ENCODE measurements around the gene EDC3.

Gene EDC3

GRCh38 chr15:74628949-74629348 is 66.9 kb downstream of the EDC3 start:
- Histone ChIP-seq H3K27ac (ENCODE audit: low read depth, low read length) (no peak overlapping the region), H3K27me3 (ENCODE audit: control insufficient read depth in 1 of 2, insufficient read depth in 2 of 2, low read length in 2 of 2) (no peaks in the 10 kb centered on the region), H3K4me3 (ENCODE audit: low read depth in 1 of 2, low read length in 2 of 2) (no peak overlapping the region), H3K4me1 (ENCODE audit: control insufficient read depth in 1 of 2, insufficient read depth in 2 of 2, low read length in 2 of 2) (peaks cover 0 to 21% of the 10 kb centered on the region in 2 donors), H3K9me3 (ENCODE audit: control insufficient read depth in 1 of 2, low read length in 2 of 2) (no peaks in the 10 kb centered on the region), H3K36me3 (ENCODE audit: control insufficient read depth in 1 of 2, insufficient read depth in 2 of 2, low read length in 2 of 2) (peaks cover 69 to 99% of the 10 kb centered on the region in 2 donors), H3K9ac (ENCODE audit: low read depth in 1 of 2, low read length in 2 of 2) (no peak overlapping the region)

GRCh38 chr15:74628199-74628598 is 67.6 kb downstream of the EDC3 start:
- Histone ChIP-seq H3K27me3 (ENCODE audit: control insufficient read depth in 1 of 2, insufficient read depth in 2 of 2, low read length in 2 of 2) (no peaks in the 10 kb centered on the region), H3K9ac (ENCODE audit: low read depth in 1 of 2, low read length in 2 of 2) (no peak overlapping the region), H3K4me3 (ENCODE audit: low read depth in 1 of 2, low read length in 2 of 2) (no peak overlapping the region), H3K36me3 (ENCODE audit: control insufficient read depth in 1 of 2, insufficient read depth in 2 of 2, low read length in 2 of 2) (peaks cover 75 to 100% of the 10 kb centered on the region in 2 donors), H3K4me1 (ENCODE audit: control insufficient read depth in 1 of 2, insufficient read depth in 2 of 2, low read length in 2 of 2) (peaks cover 0 to 21% of the 10 kb centered on the region in 2 donors), H3K9me3 (ENCODE audit: control insufficient read depth in 1 of 2, low read length in 2 of 2) (no peaks in the 10 kb centered on the region), H3K27ac (ENCODE audit: low read depth, low read length) (no peak overlapping the region)

GRCh38 chr15:74627766-74628165 is 68.1 kb downstream of the EDC3 start:
- no peak overlapping the region for H3K4me3 ChIP-seq (ENCODE audit: low read depth in 1 of 2, low read length in 2 of 2)
- no peak overlapping the region for H3K27ac ChIP-seq (ENCODE audit: low read depth, low read length)
- no peaks in the 10 kb centered on the region for H3K27me3 ChIP-seq (ENCODE audit: control insufficient read depth in 1 of 2, insufficient read depth in 2 of 2, low read length in 2 of 2)
- H3K4me1 ChIP-seq (ENCODE audit: control insufficient read depth in 1 of 2, insufficient read depth in 2 of 2, low read length in 2 of 2), result peaks cover 0 to 21% of the 10 kb centered on the region in 2 donors
- H3K9ac ChIP-seq (ENCODE audit: low read depth in 1 of 2, low read length in 2 of 2), result no peak overlapping the region
- H3K9me3 ChIP-seq (ENCODE audit: control insufficient read depth in 1 of 2, low read length in 2 of 2), result no peaks in the 10 kb centered on the region
- peaks cover 75 to 100% of the 10 kb centered on the region in 2 donors for H3K36me3 ChIP-seq (ENCODE audit: control insufficient read depth in 1 of 2, insufficient read depth in 2 of 2, low read length in 2 of 2)

GRCh38 chr15:74626752-74627692 is 68.8 kb downstream of the EDC3 start:
- H3K4me1 ChIP-seq (ENCODE audit: control insufficient read depth in 1 of 2, insufficient read depth in 2 of 2, low read length in 2 of 2), result peaks cover 0 to 21% of the 10 kb centered on the region in 2 donors
- no peak overlapping the region for H3K4me3 ChIP-seq (ENCODE audit: low read depth in 1 of 2, low read length in 2 of 2)
- no peak overlapping the region for H3K27ac ChIP-seq (ENCODE audit: low read depth, low read length)
- H3K9ac ChIP-seq (ENCODE audit: low read depth in 1 of 2, low read length in 2 of 2), result no peak overlapping the region
- peaks cover 77 to 100% of the 10 kb centered on the region in 2 donors for H3K36me3 ChIP-seq (ENCODE audit: control insufficient read depth in 1 of 2, insufficient read depth in 2 of 2, low read length in 2 of 2)
- H3K27me3 ChIP-seq (ENCODE audit: control insufficient read depth in 1 of 2, insufficient read depth in 2 of 2, low read length in 2 of 2), result no peaks in the 10 kb centered on the region
- H3K9me3 ChIP-seq (ENCODE audit: control insufficient read depth in 1 of 2, low read length in 2 of 2), result no peaks in the 10 kb centered on the region

GRCh38 chr15:74626336-74626735 is 69.5 kb downstream of the EDC3 start:
- peaks cover 79 to 100% of the 10 kb centered on the region in 2 donors for H3K36me3 ChIP-seq (ENCODE audit: control insufficient read depth in 1 of 2, insufficient read depth in 2 of 2, low read length in 2 of 2)

GRCh38 chr15:74625693-74626092 is 70.1 kb downstream of the EDC3 start:
- no peaks in the 10 kb centered on the region for H3K27me3 ChIP-seq (ENCODE audit: control insufficient read depth in 1 of 2, insufficient read depth in 2 of 2, low read length in 2 of 2)
- no peak overlapping the region for H3K27ac ChIP-seq (ENCODE audit: low read depth, low read length)
- peaks cover 6 to 24% of the 10 kb centered on the region in 2 donors for H3K4me1 ChIP-seq (ENCODE audit: control insufficient read depth in 1 of 2, insufficient read depth in 2 of 2, low read length in 2 of 2)
- H3K4me3 ChIP-seq (ENCODE audit: low read depth in 1 of 2, low read length in 2 of 2), result no peak overlapping the region
- H3K36me3 ChIP-seq (ENCODE audit: control insufficient read depth in 1 of 2, insufficient read depth in 2 of 2, low read length in 2 of 2), result peaks cover 83 to 100% of the 10 kb centered on the region in 2 donors
- H3K9ac ChIP-seq (ENCODE audit: low read depth in 1 of 2, low read length in 2 of 2), result no peak overlapping the region
- H3K9me3 ChIP-seq (ENCODE audit: control insufficient read depth in 1 of 2, low read length in 2 of 2), result no peaks in the 10 kb centered on the region

More at GRCh38 chr15:74626336-74626735, 69.5 kb downstream of the EDC3 start:
- H3K9me3 ChIP-seq (ENCODE audit: control insufficient read depth in 1 of 2, low read length in 2 of 2), result no peaks in the 10 kb centered on the region
- no peak overlapping the region for H3K9ac ChIP-seq (ENCODE audit: low read depth in 1 of 2, low read length in 2 of 2)
- no peak overlapping the region for H3K27ac ChIP-seq (ENCODE audit: low read depth, low read length)
- no peaks in the 10 kb centered on the region for H3K27me3 ChIP-seq (ENCODE audit: control insufficient read depth in 1 of 2, insufficient read depth in 2 of 2, low read length in 2 of 2)
- H3K4me1 ChIP-seq (ENCODE audit: control insufficient read depth in 1 of 2, insufficient read depth in 2 of 2, low read length in 2 of 2), result peaks cover 0 to 19% of the 10 kb centered on the region in 2 donors
- H3K4me3 ChIP-seq (ENCODE audit: low read depth in 1 of 2, low read length in 2 of 2), result no peak overlapping the region

GRCh38 chr15:74624020-74624602 is 71.7 kb downstream of the EDC3 start:
- no peaks in the 10 kb centered on the region for H3K27me3 ChIP-seq (ENCODE audit: control insufficient read depth in 1 of 2, insufficient read depth in 2 of 2, low read length in 2 of 2)
- no peak overlapping the region for H3K27ac ChIP-seq (ENCODE audit: low read depth, low read length)
- no peak overlapping the region for H3K9ac ChIP-seq (ENCODE audit: low read depth in 1 of 2, low read length in 2 of 2)
- peaks cover 11 to 28% of the 10 kb centered on the region in 2 donors for H3K4me1 ChIP-seq (ENCODE audit: control insufficient read depth in 1 of 2, insufficient read depth in 2 of 2, low read length in 2 of 2)
- peaks cover 94 to 100% of the 10 kb centered on the region in 2 donors for H3K36me3 ChIP-seq (ENCODE audit: control insufficient read depth in 1 of 2, insufficient read depth in 2 of 2, low read length in 2 of 2)
- H3K4me3 ChIP-seq (ENCODE audit: low read depth in 1 of 2, low read length in 2 of 2), result no peak overlapping the region
- H3K9me3 ChIP-seq (ENCODE audit: control insufficient read depth in 1 of 2, low read length in 2 of 2), result no peaks in the 10 kb centered on the region

- H3K4me1 ChIP-seq (ENCODE audit: control insufficient read depth in 1 of 2, insufficient read depth in 2 of 2, low read length in 2 of 2), result peaks cover 20 to 37% of the 10 kb centered on the region in 2 donors
- H3K4me3 ChIP-seq (ENCODE audit: low read depth in 1 of 2, low read length in 2 of 2), result no peak overlapping the region
- H3K9ac ChIP-seq (ENCODE audit: low read depth in 1 of 2, low read length in 2 of 2), result no peak overlapping the region
- no peak overlapping the region for H3K27ac ChIP-seq (ENCODE audit: low read depth, low read length)
- H3K9me3 ChIP-seq (ENCODE audit: control insufficient read depth in 1 of 2, low read length in 2 of 2), result no peaks in the 10 kb centered on the region
- no peaks in the 10 kb centered on the region for H3K27me3 ChIP-seq (ENCODE audit: control insufficient read depth in 1 of 2, insufficient read depth in 2 of 2, low read length in 2 of 2)
- peaks cover 82 to 90% of the 10 kb centered on the region in 2 donors for H3K36me3 ChIP-seq (ENCODE audit: control insufficient read depth in 1 of 2, insufficient read depth in 2 of 2, low read length in 2 of 2)
These were observed 73.1 kb downstream of the EDC3 start for GRCh38 chr15:74622758-74623157.

- Histone ChIP-seq H3K27me3 (ENCODE audit: control insufficient read depth in 1 of 2, insufficient read depth in 2 of 2, low read length in 2 of 2) (no peaks in the 10 kb centered on the region), H3K27ac (ENCODE audit: low read depth, low read length) (no peak overlapping the region), H3K4me3 (ENCODE audit: low read depth in 1 of 2, low read length in 2 of 2) (no peak overlapping the region), H3K9ac (ENCODE audit: low read depth in 1 of 2, low read length in 2 of 2) (no peak overlapping the region), H3K9me3 (ENCODE audit: control insufficient read depth in 1 of 2, low read length in 2 of 2) (no peaks in the 10 kb centered on the region), H3K36me3 (ENCODE audit: control insufficient read depth in 1 of 2, insufficient read depth in 2 of 2, low read length in 2 of 2) (peaks cover 74 to 82% of the 10 kb centered on the region in 2 donors), H3K4me1 (ENCODE audit: control insufficient read depth in 1 of 2, insufficient read depth in 2 of 2, low read length in 2 of 2) (peaks cover 28 to 37% of the 10 kb centered on the region in 2 donors)
These were observed 73.9 kb downstream of the EDC3 start for GRCh38 chr15:74621936-74622335.

GRCh38 chr15:74621546-74621920 is 74.3 kb downstream of the EDC3 start:
- Histone ChIP-seq H3K4me3 (ENCODE audit: low read depth in 1 of 2, low read length in 2 of 2) (no peak overlapping the region), H3K36me3 (ENCODE audit: control insufficient read depth in 1 of 2, insufficient read depth in 2 of 2, low read length in 2 of 2) (peaks cover 73 to 78% of the 10 kb centered on the region in 2 donors), H3K9ac (ENCODE audit: low read depth in 1 of 2, low read length in 2 of 2) (no peak overlapping the region), H3K9me3 (ENCODE audit: control insufficient read depth in 1 of 2, low read length in 2 of 2) (no peaks in the 10 kb centered on the region), H3K27me3 (ENCODE audit: control insufficient read depth in 1 of 2, insufficient read depth in 2 of 2, low read length in 2 of 2) (no peaks in the 10 kb centered on the region), H3K27ac (ENCODE audit: low read depth, low read length) (no peak overlapping the region), H3K4me1 (ENCODE audit: control insufficient read depth in 1 of 2, insufficient read depth in 2 of 2, low read length in 2 of 2) (peaks cover 33 to 39% of the 10 kb centered on the region in 2 donors)

Data from duodenal mucosa (tissue), 2 donors.